ENCODE measurements around the gene SMARCAD1. TPM values are rescaled to one million over a fixed set of nuclear protein-coding genes. Genes with fewer than 3 reads are reported as not detected.

The SMARCAD1 gene
- total and polyA plus RNA-seq, 4 donors = 3.6 to 18.8 (median 8.7) TPM

- WGBS = 97% methylated on average over 4 of the region's 4 CpGs
- no peak for DNase-seq (ENCODE audit: low spot score)
- H3K27ac ChIP-seq (ENCODE audit: low read depth in 1 of 2, low read length in 2 of 2) = no peak overlapping the region
- no peaks in the 10 kb centered on the region for H3K27me3 ChIP-seq (ENCODE audit: control insufficient read depth in 4 of 4, insufficient read depth in 4 of 4, low read length in 3 of 4)
- H3K4me1 ChIP-seq (ENCODE audit: control insufficient read depth in 4 of 4, insufficient read depth in 4 of 4, low read length in 3 of 4) = no peaks in the 10 kb centered on the region
- TF ChIP-seq CTCF (IDR thresholded peaks at IDR 0.05; ENCODE audit: low read depth, low read length, missing input control) (no peak), FOXA1 (IDR thresholded peaks at IDR 0.05) (no peak), HNF4G (IDR thresholded peaks at IDR 0.05) (no peak), JUND (IDR thresholded peaks at IDR 0.05) (no peak), SP1 (IDR thresholded peaks at IDR 0.05) (no peak)
- H3K36me3 ChIP-seq (ENCODE audit: control insufficient read depth in 4 of 4, insufficient read depth in 3 of 4, low read depth in 1 of 4, low read length in 3 of 4) = peaks cover 6 to 31% (median 20%) of the 10 kb centered on the region in 4 donors
- H3K9me3 ChIP-seq (ENCODE audit: control insufficient read depth in 4 of 4, low read length in 3 of 4) = no peaks in the 10 kb centered on the region
- H3K9ac ChIP-seq (ENCODE audit: low read depth in 1 of 2, low read length in 2 of 2) = no peak overlapping the region
- no peak overlapping the region for H3K4me3 ChIP-seq (ENCODE audit: low read depth in 1 of 3, low read length in 3 of 3)
These were observed 29.6 kb downstream of the SMARCAD1 start for GRCh38 chr4:94237271-94237670.

GRCh38 chr4:94238160-94238559 lies 30.5 kb downstream of the SMARCAD1 start:
- H3K9me3 ChIP-seq (ENCODE audit: control insufficient read depth in 4 of 4, low read length in 3 of 4) = no peaks in the 10 kb centered on the region
- peaks cover 8 to 31% (median 24%) of the 10 kb centered on the region in 4 donors for H3K36me3 ChIP-seq (ENCODE audit: control insufficient read depth in 4 of 4, insufficient read depth in 3 of 4, low read depth in 1 of 4, low read length in 3 of 4)
- H3K4me1 ChIP-seq (ENCODE audit: control insufficient read depth in 4 of 4, insufficient read depth in 4 of 4, low read length in 3 of 4) = no peaks in the 10 kb centered on the region
- no peak for TF ChIP-seq TAF1 (conservative IDR thresholded peaks at IDR 0.05)
- no peak for TF ChIP-seq SP1 (IDR thresholded peaks at IDR 0.05)
- TF ChIP-seq NR2F2 (IDR thresholded peaks at IDR 0.05) = no peak
- no peak for TF ChIP-seq EGR1 (IDR thresholded peaks at IDR 0.05; ENCODE audit: low read depth in 2 of 2)
- TF ChIP-seq RXRA (IDR thresholded peaks at IDR 0.05) = no peak
- no peak for TF ChIP-seq RAD21 (IDR thresholded peaks at IDR 0.05)
- no peak for TF ChIP-seq FOXA2 (IDR thresholded peaks at IDR 0.05)
- TF ChIP-seq ZBTB33 (IDR thresholded peaks at IDR 0.05) = no peak
- TF ChIP-seq YY1 (IDR thresholded peaks at IDR 0.05) = no peak
- no peak overlapping the region for H3K27ac ChIP-seq (ENCODE audit: low read depth in 1 of 2, low read length in 2 of 2)
- H3K9ac ChIP-seq (ENCODE audit: low read depth in 1 of 2, low read length in 2 of 2) = no peak overlapping the region
- WGBS = 79% methylated on average over 2 of the region's 2 CpGs
- H3K4me3 ChIP-seq (ENCODE audit: low read depth in 1 of 3, low read length in 3 of 3) = no peak overlapping the region
- no peak for DNase-seq (ENCODE audit: low spot score)
- H3K27me3 ChIP-seq (ENCODE audit: control insufficient read depth in 4 of 4, insufficient read depth in 4 of 4, low read length in 3 of 4) = no peaks in the 10 kb centered on the region

- H3K4me3 ChIP-seq (ENCODE audit: low read depth in 1 of 3, low read length in 3 of 3) = no peak overlapping the region
- TF ChIP-seq YY1 (IDR thresholded peaks at IDR 0.05) (no peak), MAX (IDR thresholded peaks at IDR 0.05) (no peak), HNF4G (IDR thresholded peaks at IDR 0.05) (no peak), REST (IDR thresholded peaks at IDR 0.05) (no peak), RXRA (IDR thresholded peaks at IDR 0.05) (no peak), EGR1 (IDR thresholded peaks at IDR 0.05; ENCODE audit: low read depth in 2 of 2) (no peak), JUND (IDR thresholded peaks at IDR 0.05) (no peak), FOXA1 (IDR thresholded peaks at IDR 0.05) (no peak), GABPA (IDR thresholded peaks at IDR 0.05 in 1 of 2, conservative IDR thresholded peaks at IDR 0.05 in 1 of 2) (no peak), HNF4A (conservative IDR thresholded peaks at IDR 0.05) (no peak), RAD21 (IDR thresholded peaks at IDR 0.05) (no peak), FOXA2 (IDR thresholded peaks at IDR 0.05) (no peak)
- H3K27me3 ChIP-seq (ENCODE audit: control insufficient read depth in 4 of 4, insufficient read depth in 4 of 4, low read length in 3 of 4) = no peaks in the 10 kb centered on the region
- peaks cover 7 to 42% (median 27%) of the 10 kb centered on the region in 4 donors for H3K36me3 ChIP-seq (ENCODE audit: control insufficient read depth in 4 of 4, insufficient read depth in 3 of 4, low read depth in 1 of 4, low read length in 3 of 4)
- H3K4me1 ChIP-seq (ENCODE audit: control insufficient read depth in 4 of 4, insufficient read depth in 4 of 4, low read length in 3 of 4) = no peaks in the 10 kb centered on the region
- no peak overlapping the region for H3K9ac ChIP-seq (ENCODE audit: low read depth in 1 of 2, low read length in 2 of 2)
- H3K27ac ChIP-seq (ENCODE audit: low read depth in 1 of 2, low read length in 2 of 2) = no peak overlapping the region
- DNase-seq (ENCODE audit: low spot score) = no peak
- no peaks in the 10 kb centered on the region for H3K9me3 ChIP-seq (ENCODE audit: control insufficient read depth in 4 of 4, low read length in 3 of 4)
These were observed 32.7 kb downstream of the SMARCAD1 start for GRCh38 chr4:94240384-94240783.

All from liver (tissue), 9 donors.